Measurements from ENCODE around the gene ZCCHC7.
"Not testable (repeated sequence)": the region's sequence is repeated elsewhere in the genome, so short reads cannot be mapped to it uniquely, and the experiment has no call there.

ZCCHC7 gene

DNA sequence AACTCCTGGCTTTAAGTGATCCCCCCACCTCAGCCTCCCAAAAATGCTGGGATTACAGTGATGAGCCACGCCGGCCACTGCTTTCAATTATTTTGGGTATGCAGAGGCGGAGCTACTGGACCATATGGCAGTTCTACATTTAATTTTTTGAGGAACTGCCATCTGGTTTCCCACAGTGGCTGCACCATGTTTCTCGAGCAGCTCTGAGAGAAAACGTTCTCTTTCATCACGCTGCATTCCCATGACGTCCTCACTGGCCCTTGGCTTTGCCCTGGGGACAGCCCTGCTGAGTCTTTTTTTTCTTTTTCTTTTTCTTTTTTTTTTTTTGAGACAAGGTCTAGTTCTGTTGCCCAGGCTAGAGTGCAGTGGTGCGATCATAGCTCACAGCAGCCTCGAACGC lies 266.6 kb downstream of the ZCCHC7 start:
- TF ChIP-seq, protein P1, sequence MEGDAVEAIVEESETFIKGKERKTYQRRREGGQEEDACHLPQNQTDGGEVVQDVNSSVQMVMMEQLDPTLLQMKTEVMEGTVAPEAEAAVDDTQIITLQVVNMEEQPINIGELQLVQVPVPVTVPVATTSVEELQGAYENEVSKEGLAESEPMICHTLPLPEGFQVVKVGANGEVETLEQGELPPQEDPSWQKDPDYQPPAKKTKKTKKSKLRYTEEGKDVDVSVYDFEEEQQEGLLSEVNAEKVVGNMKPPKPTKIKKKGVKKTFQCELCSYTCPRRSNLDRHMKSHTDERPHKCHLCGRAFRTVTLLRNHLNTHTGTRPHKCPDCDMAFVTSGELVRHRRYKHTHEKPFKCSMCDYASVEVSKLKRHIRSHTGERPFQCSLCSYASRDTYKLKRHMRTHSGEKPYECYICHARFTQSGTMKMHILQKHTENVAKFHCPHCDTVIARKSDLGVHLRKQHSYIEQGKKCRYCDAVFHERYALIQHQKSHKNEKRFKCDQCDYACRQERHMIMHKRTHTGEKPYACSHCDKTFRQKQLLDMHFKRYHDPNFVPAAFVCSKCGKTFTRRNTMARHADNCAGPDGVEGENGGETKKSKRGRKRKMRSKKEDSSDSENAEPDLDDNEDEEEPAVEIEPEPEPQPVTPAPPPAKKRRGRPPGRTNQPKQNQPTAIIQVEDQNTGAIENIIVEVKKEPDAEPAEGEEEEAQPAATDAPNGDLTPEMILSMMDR (IDR thresholded peaks at IDR 0.05; ENCODE audit: insufficient read depth, low read depth, low read length, missing control alignments): no peak
- H3K4me3 ChIP-seq (ENCODE audit: low read depth, low read length): no peak overlapping the region
- no peak for DNase-seq (ENCODE audit: low read depth)

DNA sequence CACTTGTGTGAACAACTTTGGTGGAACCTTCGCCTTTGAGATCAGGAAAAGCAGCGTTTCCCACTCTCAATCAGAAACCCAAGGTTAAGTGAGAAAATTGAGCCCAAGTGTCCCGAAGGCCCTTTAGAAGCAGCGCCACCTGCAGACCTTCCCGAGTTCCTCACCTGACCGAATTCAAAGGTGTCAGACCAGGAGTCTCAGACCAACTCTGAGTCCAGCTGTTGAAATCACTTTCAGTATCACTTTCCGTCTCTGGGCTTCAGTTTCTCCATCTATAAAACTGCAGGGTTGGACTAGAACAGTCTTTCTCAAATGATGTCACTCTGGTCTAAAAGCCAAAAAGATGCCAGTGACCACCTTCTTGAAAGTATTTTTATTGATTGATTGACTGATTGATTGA lies 270.4 kb downstream of the ZCCHC7 start:
- peak; percentile 95 for DNase-seq (ENCODE audit: low read depth)

DNA sequence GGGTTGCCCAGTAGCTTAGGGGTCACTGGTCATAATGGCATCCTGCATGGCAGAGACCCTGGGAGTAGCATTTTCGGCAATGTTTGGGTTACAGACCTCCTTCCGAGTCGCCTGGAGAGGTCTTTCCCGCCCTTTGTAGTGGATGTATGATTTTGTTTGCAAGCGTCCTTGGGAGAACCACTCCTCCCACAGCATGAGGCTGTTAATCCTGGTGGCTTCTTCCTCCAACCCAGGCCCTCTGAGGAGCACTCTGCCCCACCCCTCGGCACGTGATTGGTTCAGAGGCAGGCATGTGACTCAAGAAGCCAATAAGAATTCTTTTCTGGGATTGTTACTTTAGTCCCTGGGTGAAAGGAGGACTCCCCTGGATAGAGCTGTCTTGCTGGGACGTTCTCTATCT lies 271.9 kb downstream of the ZCCHC7 start:
- H3K4me3 ChIP-seq (ENCODE audit: low read depth, low read length): no peak overlapping the region
- TF ChIP-seq, protein P1 (IDR thresholded peaks at IDR 0.05; ENCODE audit: insufficient read depth, low read depth, low read length, missing control alignments): no peak
- no peak for DNase-seq (ENCODE audit: low read depth)

More for the DNA sequence above, 270.4 kb downstream of the ZCCHC7 start:
- TF ChIP-seq, protein P1 (IDR thresholded peaks at IDR 0.05; ENCODE audit: insufficient read depth, low read depth, low read length, missing control alignments): peak; percentile 78
- H3K4me3 ChIP-seq (ENCODE audit: low read depth, low read length): no peak overlapping the region

DNA sequence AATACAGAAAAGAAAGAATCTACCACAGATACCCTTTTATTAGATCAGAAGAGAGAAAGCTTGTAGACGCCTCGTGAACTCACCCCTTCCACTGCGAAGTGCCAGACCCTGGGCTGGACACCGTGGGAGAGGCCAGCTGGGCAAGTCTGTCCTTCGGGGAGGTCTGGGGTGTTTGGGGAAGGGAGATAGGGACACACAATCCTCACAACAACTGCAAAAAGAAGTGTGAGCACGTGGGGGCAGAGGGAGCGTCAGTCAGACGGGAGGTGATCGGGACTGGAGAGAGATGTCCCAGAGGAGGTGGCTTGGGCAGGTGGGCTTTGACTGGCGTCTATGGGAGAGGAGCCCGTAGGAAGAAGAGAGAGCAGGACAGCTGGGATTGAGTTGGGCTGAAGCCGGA lies 274.9 kb downstream of the ZCCHC7 start:
- DNase-seq (ENCODE audit: low read depth): no peak
- TF ChIP-seq, protein P1 (IDR thresholded peaks at IDR 0.05; ENCODE audit: insufficient read depth, low read depth, low read length, missing control alignments): no peak
- no peak overlapping the region for H3K4me3 ChIP-seq (ENCODE audit: low read depth, low read length)

DNA sequence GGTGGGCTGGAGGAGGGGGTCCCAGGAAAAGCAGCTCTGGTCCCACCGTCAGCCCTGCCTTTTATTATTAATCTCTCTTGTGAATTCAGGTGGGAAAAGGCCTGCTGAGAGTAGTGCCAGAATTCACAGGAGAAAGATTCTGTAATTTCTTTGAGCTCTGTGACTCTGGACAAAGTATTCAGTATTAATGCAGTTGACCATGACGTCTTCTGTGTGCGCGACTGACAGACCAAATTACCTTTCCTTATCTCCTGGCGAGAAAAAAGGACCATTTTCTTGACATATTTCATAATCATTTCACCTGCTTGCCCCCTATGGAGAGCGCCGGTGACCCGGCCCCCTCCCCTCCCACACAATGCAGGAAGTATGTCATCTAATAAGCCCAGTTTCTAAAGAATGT lies 275.3 kb downstream of the ZCCHC7 start:
- DNase-seq (ENCODE audit: low read depth): no peak
- H3K4me3 ChIP-seq (ENCODE audit: low read depth, low read length): no peak overlapping the region
- TF ChIP-seq, protein P1 (IDR thresholded peaks at IDR 0.05; ENCODE audit: insufficient read depth, low read depth, low read length, missing control alignments): no peak

DNA sequence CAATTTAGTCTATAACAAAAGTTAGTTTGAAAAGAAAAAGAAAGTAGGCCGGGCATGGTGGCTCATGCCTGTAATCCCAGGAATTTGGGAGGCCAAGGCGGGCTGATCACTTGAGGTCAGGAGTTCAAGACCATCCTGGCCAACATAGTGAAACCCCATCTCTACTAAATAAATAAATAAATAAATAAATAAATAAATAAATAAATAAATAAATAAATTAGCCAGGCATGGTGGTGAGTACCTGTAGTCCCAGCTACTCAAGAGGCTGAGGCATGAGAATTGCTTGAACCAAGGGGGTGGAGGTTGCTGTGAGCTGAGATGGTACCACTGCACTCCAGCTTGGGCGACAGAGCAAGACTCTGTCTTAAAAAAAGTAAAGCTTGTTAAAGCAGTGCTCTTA lies 277.6 kb downstream of the ZCCHC7 start:
- not testable (repeated sequence) for H3K4me3 ChIP-seq (ENCODE audit: low read depth, low read length); DNase-seq (ENCODE audit: low read depth)

DNA sequence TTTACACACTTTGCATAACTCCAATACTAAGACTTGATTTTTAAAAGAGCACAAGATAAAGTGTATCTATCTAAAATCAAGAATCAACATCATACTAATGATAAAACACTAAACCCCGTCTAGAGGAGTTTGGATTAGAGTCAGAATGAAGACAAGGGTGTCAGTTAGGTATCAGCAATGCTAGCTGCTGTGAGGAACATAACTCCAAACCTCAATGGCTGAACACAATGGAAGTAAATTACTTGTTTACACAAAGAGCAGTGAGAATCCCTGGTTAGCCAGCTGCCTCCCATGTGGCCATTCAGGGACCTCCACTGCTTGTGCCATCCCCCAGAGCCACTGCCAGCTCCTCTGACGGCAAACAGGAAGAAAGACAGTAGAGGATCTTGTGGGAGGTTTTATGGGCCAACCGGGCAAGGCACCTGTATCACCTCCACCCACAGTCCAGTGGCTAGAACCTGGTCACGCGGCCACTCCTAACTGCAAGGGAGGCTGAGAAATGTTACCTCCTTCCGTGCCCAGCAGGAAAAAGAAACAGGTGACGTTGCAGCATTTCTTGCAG lies 278.2 kb downstream of the ZCCHC7 start:
- TF ChIP-seq, protein P1 (IDR thresholded peaks at IDR 0.05; ENCODE audit: insufficient read depth, low read depth, low read length, missing control alignments): no peak
- no peak overlapping the region for H3K4me3 ChIP-seq (ENCODE audit: low read depth, low read length)

More for the DNA sequence above, 278.2 kb downstream of the ZCCHC7 start:
- DNase-seq (ENCODE audit: low read depth): no peak
